NCI-H2196 treated with DMSO at 0.1 percent for 48 hours (cell line): ENCODE data around the gene CNTN5.

ENCODE experiments used
- DNase-seq: peaks from one replicate; lab custom pipeline; 2025; ENCODE audit not compliant: unreplicated experiment; lab: John Stamatoyannopoulos, UW

Gene CNTN5

GRCh38 chr11:99371257-99371656, 350.5 kb downstream of the CNTN5 start:
- DNase-seq = no peak

GRCh38 chr11:99376463-99376862, 355.7 kb downstream of the CNTN5 start:
- DNase-seq = no peak

- no peak for DNase-seq
Measured at GRCh38 chr11:99383648-99384245, 363.0 kb downstream of the CNTN5 start.

GRCh38 chr11:99391245-99391644, 370.5 kb downstream of the CNTN5 start:
- DNase-seq = no peak

DNA sequence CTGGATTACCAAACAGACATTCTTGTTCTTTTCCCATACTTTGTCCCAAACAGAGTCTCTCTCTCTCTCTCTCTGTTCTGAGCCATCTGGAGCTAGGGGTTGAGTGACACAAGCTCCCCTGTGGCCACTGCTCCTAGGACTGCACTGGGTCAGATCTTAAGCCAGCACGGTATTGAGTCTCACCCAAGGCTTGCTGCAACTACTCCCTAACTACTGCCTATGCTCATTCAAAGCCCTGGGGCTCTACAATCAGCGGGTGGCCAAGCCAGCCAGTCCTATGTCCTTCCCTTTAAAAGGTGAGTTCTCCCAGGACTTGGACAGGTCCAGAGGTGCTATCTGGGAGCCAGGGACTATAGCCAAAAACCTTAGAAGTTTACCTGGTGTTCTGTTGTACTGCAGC, 385.6 kb downstream of the CNTN5 start:
- DNase-seq = no peak

- no peak for DNase-seq
Measured at GRCh38 chr11:99410636-99411035, 389.9 kb downstream of the CNTN5 start.

DNA sequence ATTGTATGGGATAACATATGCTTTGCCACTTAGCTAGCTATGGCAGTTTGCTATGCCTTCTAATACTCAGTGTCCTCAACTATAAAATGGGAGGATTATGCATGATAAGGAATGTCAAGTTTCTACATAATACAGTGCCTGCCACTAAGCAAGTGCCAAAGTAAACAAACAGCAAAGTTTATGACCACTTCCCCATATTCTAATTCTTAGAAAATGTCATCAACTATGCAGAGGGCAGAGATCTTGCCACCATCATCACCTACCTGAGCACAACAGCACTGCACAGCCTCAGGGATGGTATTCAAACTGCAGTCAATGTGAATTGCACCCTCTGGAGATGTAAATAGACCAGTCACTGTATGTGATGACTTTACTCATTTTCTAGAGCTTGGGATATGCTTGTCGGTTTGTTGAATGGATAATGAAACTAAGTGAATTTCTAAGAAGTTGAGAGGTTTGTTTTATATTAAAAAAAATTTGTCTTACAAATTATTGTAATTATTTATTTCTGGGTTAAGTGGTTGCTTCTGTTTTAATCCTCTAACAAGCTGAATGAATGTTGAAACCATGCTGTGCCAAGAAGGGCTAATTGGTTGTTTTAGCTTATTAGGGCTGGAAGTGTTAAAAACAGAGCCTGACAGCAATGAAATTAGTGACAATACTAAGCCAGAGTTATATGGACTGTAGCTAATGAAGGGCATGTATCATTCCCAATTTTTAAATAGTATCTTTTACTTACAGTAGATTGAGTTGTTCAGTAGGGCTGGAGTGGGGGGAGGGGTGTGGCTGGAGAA, 398.4 kb downstream of the CNTN5 start:
- no peak for DNase-seq

GRCh38 chr11:99419991-99420390, 399.2 kb downstream of the CNTN5 start:
- no peak for DNase-seq

- DNase-seq = no peak
Measured at GRCh38 chr11:99422581-99423427, 402.1 kb downstream of the CNTN5 start.

DNA sequence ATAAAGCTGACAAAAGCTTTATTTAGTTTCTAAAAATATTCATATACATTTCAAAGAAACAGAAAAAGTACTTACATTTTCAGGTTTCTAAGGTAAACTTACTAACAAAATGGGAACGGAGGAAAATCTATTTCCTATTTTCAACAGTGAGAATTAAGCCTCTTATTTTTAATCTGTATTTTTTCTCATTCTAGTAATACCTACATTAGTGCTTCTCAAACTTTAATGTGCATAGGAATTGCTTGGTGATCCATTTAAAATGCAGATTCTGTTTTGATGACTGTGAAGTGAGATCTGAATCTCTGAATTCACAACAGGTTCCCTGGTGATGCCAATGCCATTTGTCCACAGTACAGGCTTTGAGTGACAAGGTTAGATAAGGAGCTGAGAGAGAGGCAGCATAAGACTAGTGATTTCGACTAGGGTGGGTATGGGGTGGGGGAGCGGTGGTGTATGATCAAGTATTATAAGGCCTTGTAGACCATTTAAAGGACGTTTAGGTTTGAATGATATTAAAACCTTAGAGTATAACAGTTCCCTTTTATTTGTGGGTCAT, 402.8 kb downstream of the CNTN5 start:
- no peak for DNase-seq

DNA sequence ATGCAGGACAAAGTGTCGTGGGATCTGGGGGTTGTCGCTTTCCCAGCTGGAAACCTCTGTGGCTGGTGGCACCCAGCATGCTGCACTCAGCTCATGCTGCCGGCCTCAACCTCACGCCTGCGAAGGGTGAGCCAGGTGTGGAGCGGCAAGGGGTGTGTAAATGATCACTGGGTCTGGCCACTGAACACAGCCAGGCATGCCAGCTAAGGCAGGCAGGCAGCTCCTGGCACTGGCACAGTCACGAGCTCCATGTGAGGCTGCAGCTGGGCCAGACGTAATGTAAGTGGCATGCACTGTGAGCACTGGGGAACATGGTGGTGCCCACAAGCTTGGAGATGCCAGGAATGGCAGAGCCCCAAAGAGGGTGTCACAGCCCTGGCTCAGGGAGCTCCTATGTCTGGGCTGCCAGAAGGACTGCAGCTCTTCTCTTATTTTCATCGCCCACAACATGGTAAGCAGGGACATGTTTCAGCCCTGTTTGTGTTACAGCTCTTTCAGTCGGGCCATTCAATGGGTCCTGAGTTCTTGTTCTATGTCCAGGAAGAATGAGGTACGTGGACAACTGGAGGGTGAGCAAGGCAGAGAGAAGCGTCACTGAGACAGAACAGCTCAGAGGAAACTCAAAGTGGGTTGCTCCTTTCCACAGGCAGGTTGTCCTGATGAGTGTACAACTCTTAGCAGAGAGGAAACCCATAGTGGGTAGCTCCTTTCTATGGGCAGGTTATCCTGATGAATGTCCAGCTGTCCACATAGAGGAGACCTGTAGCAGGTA, 403.8 kb downstream of the CNTN5 start:
- DNase-seq = no peak

DNA sequence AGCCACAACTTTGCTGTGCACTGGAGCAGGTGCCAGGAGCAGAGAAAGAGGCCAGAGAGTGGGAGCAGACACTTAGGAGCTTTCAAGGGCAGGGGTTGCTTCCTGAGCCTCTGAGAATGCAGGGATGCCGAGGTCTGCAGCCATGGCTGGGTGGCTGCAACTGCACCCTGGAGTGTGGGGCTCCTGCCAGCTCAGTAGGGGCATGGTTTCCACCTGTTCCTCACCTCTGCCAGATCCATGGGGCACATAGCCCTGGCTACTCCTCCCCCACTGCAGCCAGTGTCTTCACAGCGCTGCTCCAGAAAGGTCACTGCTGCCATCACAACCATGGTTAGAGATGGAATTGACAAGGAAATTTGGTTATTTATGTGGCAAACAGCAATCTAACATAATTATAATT, 404.8 kb downstream of the CNTN5 start:
- no peak for DNase-seq

DNA sequence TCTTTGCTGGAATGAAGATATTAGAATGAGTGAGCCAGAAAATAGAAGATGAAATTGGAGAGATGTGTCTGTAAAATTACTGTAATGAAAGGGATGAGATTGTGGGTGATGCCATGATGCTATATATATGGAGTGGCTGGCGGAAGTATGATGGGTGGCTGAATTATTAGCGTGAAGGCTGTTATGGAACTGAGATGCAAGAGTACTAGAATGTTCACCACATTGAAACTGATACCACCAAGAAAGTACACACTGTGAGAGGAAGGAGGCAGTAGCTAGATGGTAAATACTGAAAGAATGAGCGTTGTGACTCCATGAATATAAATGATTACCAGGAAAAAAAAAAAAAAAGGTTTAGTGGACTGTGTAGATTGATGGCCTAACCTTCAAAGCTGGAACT, 411.9 kb downstream of the CNTN5 start:
- DNase-seq = no peak

GRCh38 chr11:99443276-99443675, 422.5 kb downstream of the CNTN5 start:
- no peak for DNase-seq

GRCh38 chr11:99446400-99446799, 425.7 kb downstream of the CNTN5 start:
- no peak for DNase-seq

DNA sequence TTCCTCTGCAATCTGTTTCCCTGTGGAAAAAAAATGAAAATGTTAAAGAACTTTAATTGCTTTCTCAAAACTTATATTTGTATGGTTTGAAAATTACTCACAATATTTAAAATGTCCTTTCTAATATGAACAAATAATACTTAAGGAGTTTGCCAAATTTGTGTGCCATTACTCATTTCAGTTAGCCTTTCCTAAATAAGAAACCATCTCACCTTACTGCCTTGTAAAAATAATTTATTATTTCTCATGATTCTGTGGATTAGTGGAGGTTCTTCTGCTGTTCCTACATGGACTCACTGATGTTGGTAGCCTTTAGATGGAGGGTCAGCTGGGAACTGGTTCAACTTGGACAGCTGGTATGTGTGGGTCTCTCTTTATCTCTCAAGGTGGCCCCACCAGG, 428.6 kb downstream of the CNTN5 start:
- no peak for DNase-seq

DNA sequence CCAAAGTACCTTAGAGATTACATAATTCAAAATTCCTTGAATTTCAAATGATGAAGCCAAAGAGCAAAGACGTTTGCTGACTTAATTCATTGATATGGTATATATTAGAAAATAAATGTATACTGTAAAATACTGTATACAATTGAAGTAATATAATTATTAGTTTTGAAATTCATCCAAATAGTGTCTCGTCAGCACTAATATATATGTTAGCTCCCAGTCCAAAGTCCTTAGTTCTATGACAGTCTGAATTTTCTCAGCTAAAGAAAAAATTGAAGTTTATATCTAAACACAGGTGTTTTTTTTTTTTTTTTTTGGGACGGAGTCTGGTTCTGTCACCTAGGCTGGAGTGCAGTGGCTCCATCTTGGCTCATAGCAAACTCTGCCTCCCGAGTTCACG, 431.3 kb downstream of the CNTN5 start:
- DNase-seq = no peak

- no peak for DNase-seq
Measured at GRCh38 chr11:99461913-99462312, 441.2 kb downstream of the CNTN5 start.

DNA sequence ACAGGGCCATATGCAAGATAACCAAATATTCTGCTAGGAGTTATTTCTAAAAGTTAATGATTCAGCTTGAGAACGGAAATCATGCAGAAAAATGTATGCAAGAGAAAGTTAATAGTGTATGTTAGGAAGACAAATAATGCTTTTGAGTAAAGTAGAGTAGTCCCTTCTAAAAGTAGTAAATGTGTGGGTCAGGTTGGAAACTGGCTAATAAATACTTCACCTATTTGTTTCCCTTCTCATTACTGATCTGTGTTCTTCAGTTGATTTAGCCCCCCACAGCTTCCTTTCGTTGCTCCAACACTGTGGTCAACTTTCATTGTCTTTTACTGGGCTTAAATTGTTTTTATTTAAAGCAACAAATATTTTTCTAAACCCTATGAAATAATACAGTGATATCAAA, 444.2 kb downstream of the CNTN5 start:
- DNase-seq = no peak

GRCh38 chr11:99489581-99489980, 468.8 kb downstream of the CNTN5 start:
- no peak for DNase-seq

- no peak for DNase-seq
Measured at GRCh38 chr11:99494065-99494464, 473.3 kb downstream of the CNTN5 start.
